ENCODE results near the gene BICC1. TPM values are rescaled to one million over a fixed set of nuclear protein-coding genes. Genes with fewer than 3 reads are reported as not detected.

BICC1 gene
- total RNA-seq, 1 donor = 210 TPM

GRCh38 chr10:58582045-58582444, 69.4 kb downstream of the BICC1 start:
- Histone ChIP-seq H3K27me3 (ENCODE audit: insufficient read depth, low read length) (no peaks in the 10 kb centered on the region), H2AFZ (ENCODE audit: low read length) (no peak overlapping the region), H4K20me1 (ENCODE audit: insufficient read depth, low read length) (peaks cover 42% of the 10 kb centered on the region), H3K4me3 (ENCODE audit: insufficient read depth, low read length) (no peak overlapping the region), H3K79me2 (ENCODE audit: insufficient read depth, low read length) (peaks cover 94% of the 10 kb centered on the region), H3K27ac (ENCODE audit: low read depth, low read length) (no peak overlapping the region), H3K4me1 (ENCODE audit: insufficient read depth, low read length) (peaks cover 28% of the 10 kb centered on the region), H3K9me3 (ENCODE audit: low read depth, low read length) (peaks cover 3% of the 10 kb centered on the region), H3K4me2 (ENCODE audit: insufficient read depth, low read length) (no peak overlapping the region), H3K36me3 (ENCODE audit: insufficient read depth, low read length) (no peaks in the 10 kb centered on the region)
- no peak for TF ChIP-seq CTCF (IDR thresholded peaks at IDR 0.05; ENCODE audit: extremely low read depth, low read depth, low read length)
- no peak for DNase-seq (ENCODE audit: insufficient read length, low spot score, missing footprints)

- DNase-seq (ENCODE audit: insufficient read length, low spot score, missing footprints) = no peak
- no peak overlapping the region for H3K4me3 ChIP-seq (ENCODE audit: insufficient read depth, low read length)
- H3K4me1 ChIP-seq (ENCODE audit: insufficient read depth, low read length) = peaks cover 11% of the 10 kb centered on the region
- H3K9me3 ChIP-seq (ENCODE audit: low read depth, low read length) = peaks cover 3% of the 10 kb centered on the region
- peaks cover 8% of the 10 kb centered on the region for H3K36me3 ChIP-seq (ENCODE audit: insufficient read depth, low read length)
- peaks cover 42% of the 10 kb centered on the region for H4K20me1 ChIP-seq (ENCODE audit: insufficient read depth, low read length)
- no peak overlapping the region for H3K4me2 ChIP-seq (ENCODE audit: insufficient read depth, low read length)
- no peak overlapping the region for H3K27ac ChIP-seq (ENCODE audit: low read depth, low read length)
- no peak overlapping the region for H2AFZ ChIP-seq (ENCODE audit: low read length)
- no peaks in the 10 kb centered on the region for H3K27me3 ChIP-seq (ENCODE audit: insufficient read depth, low read length)
- no peak for TF ChIP-seq CTCF (IDR thresholded peaks at IDR 0.05; ENCODE audit: extremely low read depth, low read depth, low read length)
- H3K79me2 ChIP-seq (ENCODE audit: insufficient read depth, low read length) = peaks cover 91% of the 10 kb centered on the region
These were observed 72.8 kb downstream of the BICC1 start for GRCh38 chr10:58585435-58585834.

GRCh38 chr10:58586282-58587245, 73.9 kb downstream of the BICC1 start:
- H4K20me1 ChIP-seq (ENCODE audit: insufficient read depth, low read length) = peaks cover 50% of the 10 kb centered on the region
- H3K4me1 ChIP-seq (ENCODE audit: insufficient read depth, low read length) = peaks cover 22% of the 10 kb centered on the region
- no peak for TF ChIP-seq CTCF (IDR thresholded peaks at IDR 0.05; ENCODE audit: extremely low read depth, low read depth, low read length)
- H3K9me3 ChIP-seq (ENCODE audit: low read depth, low read length) = peaks cover 3% of the 10 kb centered on the region
- no peak overlapping the region for H2AFZ ChIP-seq (ENCODE audit: low read length)
- H3K79me2 ChIP-seq (ENCODE audit: insufficient read depth, low read length) = peaks cover 90% of the 10 kb centered on the region
- no peak overlapping the region for H3K4me2 ChIP-seq (ENCODE audit: insufficient read depth, low read length)
- no peak overlapping the region for H3K27ac ChIP-seq (ENCODE audit: low read depth, low read length)
- peaks cover 8% of the 10 kb centered on the region for H3K36me3 ChIP-seq (ENCODE audit: insufficient read depth, low read length)
- DNase-seq (ENCODE audit: insufficient read length, low spot score, missing footprints) = no peak
- H3K4me3 ChIP-seq (ENCODE audit: insufficient read depth, low read length) = no peak overlapping the region
- H3K27me3 ChIP-seq (ENCODE audit: insufficient read depth, low read length) = no peaks in the 10 kb centered on the region

- H3K79me2 ChIP-seq (ENCODE audit: insufficient read depth, low read length) = peaks cover 87% of the 10 kb centered on the region
- H3K4me3 ChIP-seq (ENCODE audit: insufficient read depth, low read length) = no peak overlapping the region
- H3K27me3 ChIP-seq (ENCODE audit: insufficient read depth, low read length) = no peaks in the 10 kb centered on the region
- peaks cover 49% of the 10 kb centered on the region for H4K20me1 ChIP-seq (ENCODE audit: insufficient read depth, low read length)
- peak; percentile 36 for DNase-seq (ENCODE audit: insufficient read length, low spot score, missing footprints)
- H3K36me3 ChIP-seq (ENCODE audit: insufficient read depth, low read length) = peaks cover 8% of the 10 kb centered on the region
- H3K27ac ChIP-seq (ENCODE audit: low read depth, low read length) = no peak overlapping the region
- H2AFZ ChIP-seq (ENCODE audit: low read length) = no peak overlapping the region
- H3K4me2 ChIP-seq (ENCODE audit: insufficient read depth, low read length) = no peak overlapping the region
- peaks cover under 1% of the 10 kb centered on the region for H3K9me3 ChIP-seq (ENCODE audit: low read depth, low read length)
- peaks cover 23% of the 10 kb centered on the region for H3K4me1 ChIP-seq (ENCODE audit: insufficient read depth, low read length)
- no peak for TF ChIP-seq CTCF (IDR thresholded peaks at IDR 0.05; ENCODE audit: extremely low read depth, low read depth, low read length)
These were observed 75.0 kb downstream of the BICC1 start for GRCh38 chr10:58587676-58588075.

Data from osteoblast (primary cell).